Astrocyte of the cerebellum (primary cell): ENCODE results near the gene CA12.

Experiments used
- DNase-seq: peaks from one replicate; pipeline ENCODE4 v3.0.0-alpha.2; 2011; ENCODE audit warnings: low read depth
- H3K4me3 ChIP-seq: 2 replicates; pipeline ENCODE4 v1.5.1; 2011; ENCODE audit warnings: mild to moderate bottlenecking, low read depth, low read length, moderate library complexity
- CTCF ChIP-seq: IDR thresholded peaks from 2 replicates; pipeline ENCODE4 v1.5.1; 2012; ENCODE audit warnings: low read length, low read depth, moderate library complexity, mild to moderate bottlenecking; ENCODE audit errors: missing control alignments
- in situ Hi-C: cut with HindIII; loops from 2 replicates; pipeline ENCODE4 v1.10.0; 2017; ENCODE audit warnings: low sequenced_read_pairs

CA12 gene

GRCh38 chr15:63385911-63386531, 4.4 kb upstream of the CA12 start:
- TF ChIP-seq CTCF = no peak
- H3K4me3 ChIP-seq = no peak overlapping the region
- no peak for DNase-seq
- in situ Hi-C loops = no loop called here

GRCh38 chr15:63384906-63385305, 3.3 kb upstream of the CA12 start:
- TF ChIP-seq CTCF = no peak

GRCh38 chr15:63382966-63383710, 1.5 kb upstream of the CA12 start:
- no peak overlapping the region for H3K4me3 ChIP-seq
- in situ Hi-C loops = no loop called here
- DNase-seq = no peak
- no peak for TF ChIP-seq CTCF

More at GRCh38 chr15:63384906-63385305, 3.3 kb upstream of the CA12 start:
- no peak overlapping the region for H3K4me3 ChIP-seq
- in situ Hi-C loops = no loop called here
- DNase-seq = no peak

- peak overlapping the region; percentile 60 for H3K4me3 ChIP-seq
- in situ Hi-C loops = no loop called here
- DNase-seq = no peak
- TF ChIP-seq CTCF = no peak
These were observed 801 bp downstream of the CA12 start for GRCh38 chr15:63380808-63381282.

DNA sequence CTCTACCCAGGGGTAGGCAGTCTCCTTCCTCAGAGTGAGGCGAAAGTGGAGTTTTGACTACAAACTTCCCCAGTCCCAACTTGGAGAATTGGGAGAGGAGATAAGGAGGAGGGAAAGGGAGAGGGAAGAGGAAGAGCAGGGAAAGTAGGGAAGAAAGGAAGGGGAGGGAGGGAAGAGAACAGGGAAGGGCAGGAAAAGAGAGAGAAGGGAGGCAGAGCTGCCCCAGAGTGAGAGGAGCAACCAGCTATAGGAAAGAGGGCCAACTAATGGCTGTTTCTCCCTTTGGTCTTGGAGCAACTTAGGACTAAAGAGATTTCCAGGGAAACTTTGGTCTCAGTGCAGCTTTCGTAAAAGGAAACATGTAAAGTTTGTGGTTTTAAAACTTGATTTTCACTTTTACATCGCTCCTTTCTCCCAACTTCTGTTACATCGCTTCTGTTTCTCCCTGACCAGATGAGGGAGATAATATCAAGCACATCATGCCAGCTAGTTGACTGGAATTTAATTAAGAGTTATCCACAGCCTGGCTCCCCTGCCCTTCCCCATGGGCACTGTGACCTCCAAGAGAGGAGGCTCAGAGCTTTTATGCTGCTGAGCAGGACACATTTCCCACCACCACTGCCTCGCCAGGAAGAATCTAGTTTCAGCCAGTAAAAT, 1.4 kb downstream of the CA12 start:
- in situ Hi-C loops = no loop called here
- peak overlapping the region; percentile 60 for H3K4me3 ChIP-seq
- no peak for DNase-seq
- TF ChIP-seq CTCF = no peak

DNA sequence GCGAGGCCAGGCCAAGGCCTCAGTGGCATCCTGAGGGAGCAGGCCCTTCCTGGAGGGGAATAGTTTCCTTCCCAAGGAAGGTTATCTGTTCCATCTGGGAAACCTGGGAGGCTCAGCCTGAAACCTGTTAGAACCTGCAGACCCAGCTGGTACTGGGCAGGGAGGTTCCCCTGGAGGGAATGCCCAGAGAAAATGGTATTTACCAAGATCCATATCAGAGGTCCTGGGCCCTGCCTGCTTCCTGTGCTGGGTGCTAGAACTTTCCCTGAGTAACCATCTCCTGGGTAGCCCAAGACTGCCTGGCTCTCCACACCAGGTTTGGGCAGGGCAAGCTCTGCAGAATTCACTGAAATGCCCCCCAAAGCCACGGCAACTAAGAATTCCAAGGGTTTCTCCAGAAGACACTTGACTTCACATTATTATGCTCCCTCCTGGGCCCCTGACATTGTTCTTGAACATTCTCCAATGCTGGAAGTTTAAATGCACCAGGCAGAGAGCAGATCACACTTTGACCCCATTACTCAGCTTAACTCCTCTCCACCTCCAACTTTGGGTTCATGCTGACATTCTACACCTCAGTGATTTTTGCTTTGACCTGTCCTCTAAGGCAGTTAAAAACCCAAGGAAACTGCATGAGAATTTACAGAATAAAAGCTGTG, 2.0 kb downstream of the CA12 start:
- in situ Hi-C loops = no loop called here
- peak overlapping the region; percentile 60 for H3K4me3 ChIP-seq

More for the DNA sequence above, 2.0 kb downstream of the CA12 start:
- no peak for TF ChIP-seq CTCF
- no peak for DNase-seq
